Measurements from ENCODE around the gene ELAVL3. TPM values are rescaled to one million over a fixed set of nuclear protein-coding genes. Genes with fewer than 3 reads are reported as not detected.

The ELAVL3 gene
- total RNA-seq (1 to 10 TPM; 6.1 to 7.5 TPM), polyA plus RNA-seq (ENCODE audit: insufficient read depth, low read depth, low replicate concordance) (0.74 TPM)
- long read RNA-seq, donor 1, result 0 reads
- long read RNA-seq, donor 2, result 0 reads

GRCh38 chr19:11480715-11481533 is at the start of gene ELAVL3:
Gene ELAVL3, minus strand, starts transcription at chr19:11481046. Its CDS starts 438 bp downstream, at chr19:11480608.
- 7 to 12% methylated on average over 5 to 41 of the region's 77 CpGs for WGBS, 2 donors
- no peaks in the 10 kb centered on the region for H3K27me3 ChIP-seq
- H3K27ac ChIP-seq, result no peak within 1 kb of the TSS
- DNase-seq, result no peak
- no peaks in the 10 kb centered on the region for H3K36me3 ChIP-seq (ENCODE audit: low read depth, missing control alignments)
- intact Hi-C loops (cut with DNase I; ENCODE audit: low total_unique reads), result no loop called here
- peaks cover 16% of the 10 kb centered on the region for H3K4me1 ChIP-seq
- peak within 1 kb of the TSS; percentile 31 to 54 for H3K4me3 ChIP-seq
- no peak for TF ChIP-seq CTCF (IDR thresholded peaks at IDR 0.05)
- TF ChIP-seq POLR2A (IDR thresholded peaks at IDR 0.05), result no peak
- H3K9me3 ChIP-seq, result no peaks in the 10 kb centered on the region

GRCh38 chr19:11530432-11530831 is 49.6 kb upstream of the ELAVL3 start:
- Histone ChIP-seq H3K9me3 (no peaks in the 10 kb centered on the region), H3K27me3 (no peaks in the 10 kb centered on the region), H3K4me3 (no peak overlapping the region), H3K27ac (peak overlapping the region in 1 of 2 donors; percentile 93), H3K4me1 (peaks cover 13% of the 10 kb centered on the region), H3K36me3 (ENCODE audit: low read depth, missing control alignments) (no peaks in the 10 kb centered on the region)
- TF ChIP-seq POLR2A (IDR thresholded peaks at IDR 0.05), result no peak
- peak in 1 of 3 experiments; percentile 18 for TF ChIP-seq CTCF (IDR thresholded peaks at IDR 0.05)
- 12 to 15% methylated on average over 8 to 9 of the region's 9 CpGs for WGBS, 2 donors
- intact Hi-C loops (cut with DNase I; ENCODE audit: low total_unique reads), result no loop called here
- DNase-seq, result peak; percentile 94

GRCh38 chr19:11528551-11529341 is 47.9 kb upstream of the ELAVL3 start, which contains the start of gene ECSIT:
Gene ECSIT, minus strand, starts transcription at chr19:11529134. Its CDS starts 9,964 bp downstream, at chr19:11519170.
- Histone ChIP-seq H3K27ac (peak within 1 kb of the TSS; percentile 84 to 93), H3K27me3 (no peaks in the 10 kb centered on the region), H3K9me3 (no peaks in the 10 kb centered on the region), H3K36me3 (ENCODE audit: low read depth, missing control alignments) (no peaks in the 10 kb centered on the region), H3K4me3 (peak within 1 kb of the TSS; percentile 78 to 81), H3K4me1 (peaks cover 11% of the 10 kb centered on the region)
- WGBS, 2 donors, result 0% methylated on average over 19 to 47 of the region's 47 CpGs
- TF ChIP-seq POLR2A (IDR thresholded peaks at IDR 0.05), result no peak
- intact Hi-C loops (cut with DNase I; ENCODE audit: low total_unique reads), result no loop called here
- peak; percentile 99 for DNase-seq

- Histone ChIP-seq H3K9me3 (no peaks in the 10 kb centered on the region), H3K27me3 (no peaks in the 10 kb centered on the region), H3K4me1 (no peaks in the 10 kb centered on the region), H3K36me3 (ENCODE audit: low read depth, missing control alignments) (no peaks in the 10 kb centered on the region), H3K4me3 (no peak overlapping the region), H3K27ac (no peak overlapping the region)
- no peak for TF ChIP-seq POLR2A (IDR thresholded peaks at IDR 0.05)
- no peak for TF ChIP-seq CTCF (IDR thresholded peaks at IDR 0.05)
- intact Hi-C loops (cut with DNase I; ENCODE audit: low total_unique reads), result no loop called here
- no peak for DNase-seq
- WGBS, 2 donors, result 93% methylated on average over 9 of the region's 9 CpGs; no CpG with 5 or more reads in 1 of the 2 donors
These were observed 38.3 kb upstream of the ELAVL3 start for GRCh38 chr19:11519138-11519537.

- Histone ChIP-seq H3K36me3 (ENCODE audit: low read depth, missing control alignments) (no peaks in the 10 kb centered on the region), H3K9me3 (no peaks in the 10 kb centered on the region), H3K4me1 (no peaks in the 10 kb centered on the region), H3K27me3 (no peaks in the 10 kb centered on the region), H3K27ac (no peak overlapping the region), H3K4me3 (no peak overlapping the region)
- no peak for TF ChIP-seq POLR2A (IDR thresholded peaks at IDR 0.05)
- no peak for TF ChIP-seq CTCF (IDR thresholded peaks at IDR 0.05)
- 94% methylated on average over 9 to 20 of the region's 20 CpGs for WGBS, 2 donors
- intact Hi-C loops (cut with DNase I; ENCODE audit: low total_unique reads), result no loop called here
- DNase-seq, result no peak
These were observed 33.1 kb upstream of the ELAVL3 start for GRCh38 chr19:11513946-11514345.
